NCI-H1105 treated with DMSO at 0.1 percent for 48 hours (cell line): ENCODE measurements around the gene KCNMA1.

Source experiments
- DNase-seq: peaks from one replicate; lab custom pipeline; 2025; lab: John Stamatoyannopoulos, UW

KCNMA1 gene

GRCh38 chr10:77267703-77268675 lies 369.6 kb downstream of the KCNMA1 start:
- peak; percentile 15 for DNase-seq

DNA sequence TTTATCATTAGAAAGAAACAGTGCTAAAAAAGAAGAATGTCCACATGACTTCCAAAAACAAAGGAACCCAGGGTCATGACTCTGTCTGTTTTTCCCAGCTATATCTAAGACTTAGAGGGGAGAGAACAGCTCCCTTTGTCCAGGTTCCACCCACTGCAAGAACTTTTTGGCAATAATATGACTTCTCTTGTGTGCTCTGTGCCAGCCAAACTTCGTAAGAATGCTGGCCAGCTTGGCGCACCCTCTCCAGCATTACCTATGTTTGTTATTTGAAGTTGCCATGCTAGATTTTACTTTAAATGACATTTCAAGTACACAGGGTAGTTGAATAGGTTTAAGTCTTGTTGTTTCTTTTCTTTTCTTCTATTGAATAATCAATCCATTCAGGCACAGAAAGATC lies 371.4 kb downstream of the KCNMA1 start:
- DNase-seq: no peak

- DNase-seq: no peak
Measured at GRCh38 chr10:77264527-77264926, 373.1 kb downstream of the KCNMA1 start.

- DNase-seq: no peak
Measured at GRCh38 chr10:77264107-77264506, 373.5 kb downstream of the KCNMA1 start.

DNA sequence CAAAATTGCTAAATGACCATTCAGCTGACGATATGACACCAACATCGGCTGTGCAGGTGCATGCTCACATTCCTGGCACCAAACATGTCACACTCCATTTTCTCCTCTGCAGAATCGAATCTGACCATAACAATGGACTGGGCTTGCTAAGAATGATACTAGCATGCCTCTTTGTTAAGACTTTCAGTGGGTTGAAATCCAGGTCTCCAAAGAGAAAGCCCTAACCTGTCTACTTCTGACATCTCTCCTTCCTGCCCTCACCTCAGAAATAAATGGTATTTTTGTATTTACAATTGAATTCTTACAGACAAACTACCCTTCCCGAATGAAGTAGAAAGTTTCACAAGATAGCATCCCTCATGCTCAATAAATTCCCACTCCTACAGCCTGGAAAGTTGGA lies 373.9 kb downstream of the KCNMA1 start:
- DNase-seq: no peak

DNA sequence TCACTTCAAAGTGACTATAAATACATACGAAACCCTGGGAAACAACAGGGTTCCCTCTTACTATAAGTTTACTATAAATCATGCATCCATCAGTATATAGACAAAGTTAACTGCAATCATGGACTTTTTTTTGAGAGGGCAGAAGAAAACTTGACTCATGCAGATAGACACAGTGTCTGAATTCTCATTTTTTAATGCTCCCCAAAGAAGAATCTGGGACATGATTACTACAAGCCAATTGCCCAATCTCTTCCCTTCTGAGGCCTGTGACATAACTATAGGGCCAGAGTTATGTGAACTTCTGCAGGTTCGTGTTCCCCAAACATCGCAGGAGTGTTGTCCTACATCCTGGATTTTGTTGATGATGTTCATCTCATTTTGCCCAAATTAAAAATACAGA lies 376.5 kb downstream of the KCNMA1 start:
- DNase-seq: no peak

DNA sequence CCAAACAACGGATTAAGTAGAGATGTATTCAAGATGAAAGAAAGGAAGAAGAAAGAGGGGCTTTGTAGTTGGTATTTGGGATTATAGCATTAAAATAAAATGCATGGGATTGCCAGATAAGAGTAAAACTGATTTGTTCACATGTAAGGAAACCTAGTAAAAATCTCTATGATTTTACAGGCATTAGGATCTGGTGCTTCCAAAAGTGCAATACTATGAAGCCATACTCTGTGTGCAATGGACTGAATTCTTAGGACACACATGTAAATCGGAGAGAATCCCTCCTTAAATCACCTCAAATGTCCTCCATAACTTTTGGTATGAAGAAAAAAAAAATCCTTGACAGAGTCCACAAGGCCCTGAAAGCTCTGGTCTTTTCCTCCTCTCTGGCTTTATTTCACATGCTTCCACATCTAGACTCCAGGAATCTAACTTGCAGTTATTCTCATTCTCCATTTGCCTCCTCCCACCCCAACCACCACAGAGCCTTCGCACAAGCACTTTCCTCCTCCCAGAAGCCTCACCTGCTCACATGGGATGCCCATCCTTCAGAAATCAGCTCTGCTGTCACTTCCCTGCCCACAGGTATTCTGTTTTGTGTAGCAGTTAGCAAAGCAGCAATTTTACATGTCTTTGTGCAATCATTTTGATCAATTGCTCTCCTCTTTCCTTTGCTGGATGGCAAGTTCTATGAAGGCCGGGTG lies 378.3 kb downstream of the KCNMA1 start:
- no peak for DNase-seq

DNA sequence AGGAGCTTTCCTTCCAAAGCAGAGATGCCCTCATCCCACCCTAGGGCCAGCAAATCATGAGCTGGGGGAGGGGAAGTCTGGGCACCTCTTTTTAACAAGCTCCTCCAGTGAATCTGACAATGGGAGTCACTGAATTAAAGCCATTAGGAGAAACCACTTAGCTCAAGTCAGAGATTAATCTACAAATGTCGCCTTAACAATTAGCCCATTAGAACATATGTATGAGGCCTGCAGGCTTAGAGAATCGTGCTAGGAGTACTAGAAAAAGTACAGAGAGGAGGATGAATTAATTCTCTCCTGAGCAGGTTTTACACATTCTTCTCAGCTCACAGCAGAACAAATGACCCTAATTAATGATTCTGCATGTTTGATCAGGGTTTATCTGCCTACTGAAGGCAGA lies 381.3 kb downstream of the KCNMA1 start:
- peak; percentile 13 for DNase-seq

DNA sequence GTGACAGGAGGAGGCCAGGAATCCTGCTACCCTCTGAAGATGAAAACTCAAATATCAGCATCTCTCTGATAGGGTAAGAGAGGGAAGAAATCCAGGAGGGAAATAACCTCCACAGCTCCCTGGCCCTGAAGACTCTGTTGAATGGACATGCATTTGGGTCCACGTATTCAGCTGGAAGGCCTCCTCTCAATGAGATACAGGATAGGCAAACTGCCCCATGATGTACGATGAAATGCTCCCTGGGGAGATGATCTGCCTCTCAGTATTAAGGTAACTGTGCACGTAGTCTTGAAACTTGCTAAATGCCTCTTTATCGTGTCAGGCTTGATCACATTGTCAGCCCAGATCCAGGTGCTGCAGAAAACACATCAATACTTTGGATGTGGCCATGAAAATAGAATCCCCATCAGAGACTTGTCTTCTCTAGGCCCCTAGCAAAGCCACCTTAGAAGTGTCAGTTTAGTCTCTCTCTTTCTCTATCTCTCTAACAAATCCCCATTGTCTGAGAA lies 384.0 kb downstream of the KCNMA1 start:
- DNase-seq: no peak

- no peak for DNase-seq
Measured at GRCh38 chr10:77253147-77253545, 384.5 kb downstream of the KCNMA1 start.

- no peak for DNase-seq
Measured at GRCh38 chr10:77252380-77253146, 385.0 kb downstream of the KCNMA1 start.

- DNase-seq: no peak
Measured at GRCh38 chr10:77251297-77252013, 386.2 kb downstream of the KCNMA1 start.

GRCh38 chr10:77249901-77250459 lies 387.6 kb downstream of the KCNMA1 start:
- DNase-seq: peak; percentile 30

DNA sequence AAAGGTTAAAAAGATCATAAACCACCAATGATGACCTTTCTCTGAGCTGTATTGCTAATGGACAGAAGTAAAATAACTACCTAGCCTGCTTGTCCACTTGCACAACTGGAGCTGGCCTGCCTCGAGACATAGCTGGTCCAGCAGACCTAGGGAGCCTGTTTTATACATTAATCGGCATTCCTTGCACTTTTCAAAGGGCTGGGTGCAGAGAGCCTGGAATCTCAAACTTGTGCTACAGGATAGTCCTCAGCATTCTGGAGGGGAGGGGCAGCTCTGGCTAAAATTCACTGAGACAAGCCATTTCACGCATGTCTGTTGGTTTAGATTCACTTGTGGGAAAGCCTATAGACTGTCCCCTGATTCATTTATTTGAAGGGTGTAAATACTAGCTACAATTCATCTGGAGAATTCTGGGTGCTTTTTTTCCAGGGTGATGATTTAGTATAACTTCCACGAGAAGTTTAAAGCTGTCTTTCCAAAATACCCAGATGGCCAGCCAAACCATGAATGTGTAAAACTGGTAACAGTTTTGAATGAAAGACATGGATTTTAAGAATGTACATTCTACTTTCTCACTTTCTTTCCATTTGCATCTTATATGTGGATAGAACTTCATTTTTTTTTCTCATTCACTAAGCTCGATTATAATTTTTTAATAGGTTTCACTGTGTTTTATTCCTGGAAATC lies 389.4 kb downstream of the KCNMA1 start:
- no peak for DNase-seq

DNA sequence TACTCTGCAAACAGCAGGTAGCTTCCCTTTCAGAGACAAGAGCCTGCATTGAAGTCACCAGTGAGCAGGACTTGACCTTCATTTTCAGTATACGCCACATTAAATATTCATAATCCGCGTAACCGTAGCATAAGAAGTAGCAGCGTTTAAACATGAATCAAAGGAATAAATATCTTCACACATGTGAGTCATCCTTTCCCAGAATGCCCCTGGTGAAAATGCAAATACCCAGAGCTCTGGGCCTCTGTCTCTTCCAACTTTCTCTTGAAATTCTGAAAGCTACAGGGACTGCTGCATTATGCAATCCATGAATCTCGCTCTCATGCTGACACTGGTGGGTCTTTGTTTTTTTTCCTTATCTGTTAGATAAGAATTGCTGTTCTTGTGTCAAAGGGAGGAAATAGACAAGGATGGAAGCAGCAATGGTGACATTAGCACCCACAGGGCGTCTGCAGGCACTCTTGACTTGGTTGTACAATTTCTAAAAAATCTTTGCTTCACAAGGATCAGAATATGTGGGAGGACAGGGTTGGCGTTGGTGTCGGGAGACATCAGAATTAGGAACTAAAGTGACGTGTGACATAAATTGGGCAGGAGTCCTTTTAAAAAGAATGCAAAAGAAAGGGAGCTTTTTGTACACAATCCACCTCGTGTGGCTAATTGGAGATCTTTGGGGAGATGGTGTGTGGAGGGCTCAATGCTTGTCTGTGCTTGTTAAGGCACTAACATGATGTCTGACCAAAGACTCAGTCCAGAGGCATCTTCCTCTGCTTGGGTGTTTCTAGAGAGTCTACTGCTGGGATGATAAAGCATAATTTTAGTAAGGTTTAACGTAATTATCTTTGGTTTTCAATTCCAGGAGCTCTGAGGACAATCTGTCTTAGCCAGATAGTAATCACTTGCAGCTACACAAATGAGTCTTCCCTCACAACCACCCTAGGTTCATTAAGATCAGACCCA lies 390.3 kb downstream of the KCNMA1 start:
- no peak for DNase-seq

GRCh38 chr10:77245953-77246352 lies 391.7 kb downstream of the KCNMA1 start:
- no peak for DNase-seq

GRCh38 chr10:77244746-77245145 lies 392.9 kb downstream of the KCNMA1 start:
- DNase-seq: no peak

DNA sequence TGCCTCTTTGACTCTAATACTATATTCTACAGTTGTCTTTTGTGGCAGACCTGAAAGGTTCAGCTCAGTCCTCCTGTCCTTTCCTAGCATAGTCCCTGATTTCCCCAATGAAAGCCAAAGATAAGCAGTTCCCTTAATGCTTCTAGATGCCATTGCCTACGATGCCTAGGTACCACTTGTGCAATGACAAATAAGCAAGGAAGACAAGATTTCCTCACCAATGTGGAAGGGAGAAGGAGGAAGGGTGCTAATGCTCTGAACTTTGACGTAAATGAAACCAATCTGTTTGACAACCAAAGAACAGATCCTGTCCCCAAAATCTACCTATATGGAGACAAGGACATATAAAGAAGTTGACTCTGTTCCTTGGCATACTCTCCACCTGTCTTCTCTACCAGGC lies 393.3 kb downstream of the KCNMA1 start:
- DNase-seq: no peak

GRCh38 chr10:77241350-77241725 lies 396.3 kb downstream of the KCNMA1 start:
- no peak for DNase-seq
